DMS153 treated with DMSO at 0.1 percent for 48 hours (cell line): ENCODE results near the gene KCNJ12.
"Not testable (repeated sequence)": the region's sequence is repeated elsewhere in the genome, so short reads cannot be mapped to it uniquely, and the experiment has no call there.

ENCODE experiments used
- DNase-seq: peaks from one replicate; lab custom pipeline; 2025; ENCODE audit not compliant: unreplicated experiment; lab: John Stamatoyannopoulos, UW

Gene KCNJ12

DNA sequence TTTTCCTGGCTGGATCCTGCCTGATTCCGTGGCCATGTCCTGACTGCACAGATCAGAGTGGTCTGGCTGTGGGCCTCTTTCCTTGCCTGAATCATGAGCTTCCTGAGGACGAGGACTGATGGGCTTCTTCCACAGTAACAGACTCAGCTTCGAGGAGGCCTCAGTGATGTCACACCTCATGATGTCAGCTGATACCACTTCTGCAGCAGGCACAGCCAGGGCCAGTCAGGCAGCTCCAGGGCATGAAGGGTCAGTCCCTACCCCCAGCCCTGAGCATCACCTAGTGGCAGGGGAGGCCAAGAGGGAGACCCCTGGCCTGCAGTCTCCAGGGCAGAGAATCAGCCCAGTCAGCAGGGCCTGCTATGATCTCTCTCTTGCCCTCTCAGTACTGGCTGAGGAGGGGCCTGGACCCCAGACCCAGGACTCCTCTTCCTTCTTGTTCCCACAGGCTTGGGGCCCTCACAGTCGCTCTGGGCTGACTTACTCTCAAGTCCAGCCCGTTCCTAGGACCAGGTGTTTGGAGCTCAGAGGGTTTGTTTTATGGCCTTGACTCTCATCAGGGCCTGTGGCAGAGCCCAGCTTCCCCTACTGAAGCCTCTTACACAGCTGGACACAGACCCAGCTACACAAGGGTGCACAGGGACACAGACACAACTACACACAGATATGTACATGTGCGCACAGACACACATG lies 26.7 kb upstream of the KCNJ12 start:
- DNase-seq = not testable (repeated sequence)

DNA sequence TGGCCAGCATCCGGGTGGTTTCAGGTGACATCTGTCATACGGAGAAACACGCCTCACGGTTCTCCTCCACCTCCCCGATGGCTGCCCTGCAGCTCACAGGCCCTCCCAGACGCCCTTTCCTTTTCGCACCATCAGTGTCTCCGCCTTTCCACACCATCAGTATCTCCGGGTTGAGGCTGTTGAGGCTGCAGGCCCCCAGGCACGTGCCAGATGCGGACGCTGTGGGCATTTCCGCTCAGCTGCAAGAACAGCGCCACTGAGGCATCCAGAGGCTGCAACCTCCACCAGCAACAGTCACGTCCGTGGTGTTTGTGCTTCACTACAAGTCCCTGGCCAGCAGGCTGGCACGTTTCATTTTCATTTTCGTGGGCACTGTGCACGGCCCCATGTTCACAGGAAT lies 25.7 kb upstream of the KCNJ12 start:
- DNase-seq = not testable (repeated sequence)

DNA sequence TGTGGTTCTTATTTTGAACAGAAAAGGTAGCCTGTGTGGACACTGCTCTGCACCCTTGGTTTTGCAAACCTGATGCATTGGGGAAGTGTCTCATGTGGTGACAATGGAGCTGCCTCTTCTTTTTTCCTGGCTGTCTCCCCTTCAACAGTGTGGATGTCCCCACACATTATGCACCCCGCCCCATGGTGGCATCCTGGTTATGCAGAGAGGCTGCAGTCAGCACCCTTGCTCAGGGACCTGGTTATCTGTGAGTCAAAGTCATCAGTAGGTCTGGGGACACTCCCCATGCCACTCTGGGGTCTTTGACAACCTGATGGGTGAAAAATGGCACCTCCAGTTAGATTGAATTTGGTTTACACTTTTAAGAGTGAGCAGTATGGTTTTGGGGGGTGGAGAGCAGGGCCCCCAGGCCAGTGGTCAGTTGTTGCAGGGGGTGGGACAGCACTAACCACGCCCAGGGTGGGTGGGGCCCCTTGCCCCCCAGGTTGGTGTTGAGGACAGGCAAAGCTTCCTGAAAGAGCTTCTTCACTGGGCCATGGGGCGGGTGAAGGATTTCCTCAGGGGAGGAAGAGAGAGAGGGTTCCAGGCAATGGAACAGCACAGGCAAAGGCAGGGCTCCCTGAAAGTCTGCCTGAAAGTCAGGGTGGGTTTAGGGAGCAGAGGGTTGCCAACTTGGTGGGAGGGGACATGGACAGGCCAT lies 24.6 kb upstream of the KCNJ12 start:
- no peak for DNase-seq

DNA sequence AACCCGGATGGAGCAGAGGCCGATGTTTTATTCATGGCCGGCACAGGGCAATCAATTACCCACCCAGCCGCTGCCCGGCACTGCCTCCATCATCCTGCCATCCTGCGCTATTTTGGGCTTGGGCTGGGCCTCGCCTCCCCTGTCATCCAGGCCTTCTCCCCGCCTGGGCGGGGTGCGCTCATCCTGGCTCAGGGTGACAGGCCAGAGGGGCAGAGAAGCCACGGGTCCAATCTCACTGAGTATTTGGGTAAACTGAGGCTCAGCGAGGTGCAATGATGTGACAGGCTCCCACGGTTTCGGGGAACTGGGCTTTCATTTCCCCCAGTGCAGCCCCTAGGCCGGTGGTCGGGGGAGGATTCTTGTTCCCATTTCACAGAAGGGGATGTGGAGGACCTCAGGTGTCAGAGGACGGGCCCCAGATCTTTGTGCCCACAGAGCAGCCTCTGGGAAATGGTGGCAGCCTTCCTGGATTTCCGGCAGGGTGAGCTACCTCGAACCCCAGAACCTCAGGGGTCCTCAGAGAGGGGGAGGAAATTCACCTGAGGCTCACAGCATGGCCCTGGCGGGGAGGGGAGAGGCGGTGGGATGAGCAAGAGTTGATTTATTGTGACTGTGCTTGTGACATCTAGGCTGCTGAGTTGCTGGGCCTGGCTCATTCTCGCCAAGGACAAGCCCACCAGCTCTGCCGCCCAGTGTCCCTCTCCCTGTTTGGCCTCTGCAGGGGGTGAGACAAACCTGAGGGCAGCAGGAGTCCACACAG lies 23.8 kb upstream of the KCNJ12 start:
- DNase-seq = no peak

DNA sequence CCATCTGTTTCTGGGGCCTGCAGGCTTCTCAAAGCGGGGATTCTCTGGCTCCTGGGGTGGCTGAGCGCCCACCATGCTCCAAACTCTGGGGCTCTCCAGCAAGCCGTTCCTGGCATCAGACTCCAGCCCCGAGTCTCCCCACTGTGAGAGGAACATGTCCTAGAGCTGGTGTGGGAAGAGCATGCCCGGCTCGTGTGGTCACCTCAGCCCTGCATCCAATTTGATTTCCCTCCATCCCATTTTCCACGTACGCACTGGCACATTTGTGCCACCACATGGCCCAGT lies 23.2 kb upstream of the KCNJ12 start:
- DNase-seq = no peak

DNA sequence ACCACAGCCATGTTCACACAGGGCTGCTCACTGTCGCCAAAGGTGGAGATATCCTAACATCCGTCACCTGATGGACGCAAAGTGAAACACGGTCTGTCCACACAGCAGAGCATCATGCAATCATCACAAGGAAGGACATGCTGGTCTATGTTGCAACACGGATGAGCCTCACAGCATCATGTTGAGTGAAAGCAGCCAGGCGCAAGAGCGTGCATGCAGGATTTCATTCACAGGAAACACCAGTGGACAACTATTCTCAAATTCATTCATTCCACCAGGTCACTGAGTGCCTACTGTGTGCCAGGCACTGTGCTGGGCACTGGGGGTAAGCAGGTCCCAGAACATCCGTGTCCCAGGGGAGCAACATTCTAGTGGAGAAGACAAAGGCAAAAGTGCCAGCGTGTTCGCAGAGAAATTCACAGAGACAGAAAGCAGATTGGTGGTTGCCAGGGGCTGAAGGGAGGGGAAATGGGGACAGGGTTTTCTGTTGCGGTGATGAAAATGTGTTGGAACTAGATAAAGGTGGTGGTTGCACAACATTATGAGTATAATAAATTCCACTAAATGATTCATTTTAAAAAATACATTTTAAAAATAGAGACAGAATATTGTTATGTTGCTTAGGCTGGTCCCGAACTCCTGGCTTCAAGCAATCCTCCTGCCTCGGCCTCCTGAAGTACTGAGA lies 22.7 kb upstream of the KCNJ12 start:
- no peak for DNase-seq

DNA sequence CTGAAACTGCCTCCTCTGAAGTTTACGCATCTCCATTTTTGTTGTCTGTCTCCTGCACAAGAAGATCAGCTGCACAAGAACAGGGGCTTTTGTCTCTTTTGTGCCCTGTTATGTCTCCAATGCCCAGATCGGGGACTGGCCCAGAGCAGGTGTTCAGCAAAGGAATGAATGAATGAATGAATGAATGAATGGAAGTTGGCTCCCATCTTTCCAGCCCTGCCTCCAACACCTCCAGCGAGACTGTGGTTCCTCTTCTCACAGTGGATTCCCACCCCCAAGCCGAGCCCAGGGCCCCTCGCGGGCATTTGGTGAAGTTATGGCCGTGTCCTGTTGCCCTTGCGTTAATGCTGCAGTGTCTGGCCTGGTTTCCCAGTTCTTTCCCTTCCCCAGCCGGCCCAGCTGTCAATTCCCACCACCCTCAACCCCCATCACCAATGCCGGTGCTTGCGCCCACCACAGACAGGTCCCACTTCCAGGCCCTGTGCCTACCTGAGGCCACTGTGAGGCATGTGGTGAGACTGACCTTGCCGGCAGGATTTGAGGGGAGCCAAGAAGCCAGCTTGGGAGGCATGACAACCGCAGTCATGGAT lies 21.3 kb upstream of the KCNJ12 start:
- DNase-seq = no peak

DNA sequence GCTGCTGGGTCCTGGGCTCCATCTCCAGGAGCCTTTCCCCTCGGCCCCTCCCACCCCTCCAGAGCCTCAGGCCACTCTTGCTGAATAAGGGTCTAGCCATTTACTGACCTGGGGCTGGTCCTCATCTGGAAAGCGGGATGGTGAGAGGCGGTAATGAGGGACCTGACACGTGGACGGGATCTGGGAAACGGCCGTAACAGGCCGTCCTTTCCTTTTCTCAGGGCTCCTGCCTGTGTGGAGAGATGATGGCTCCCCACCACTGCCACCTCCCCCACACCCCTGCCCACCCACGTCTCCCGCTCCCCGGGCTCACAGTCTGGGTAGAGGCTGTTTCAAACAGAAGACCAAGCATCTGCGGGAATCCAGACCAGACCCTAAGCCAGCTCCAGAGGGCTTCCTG lies 20.6 kb upstream of the KCNJ12 start:
- no peak for DNase-seq

DNA sequence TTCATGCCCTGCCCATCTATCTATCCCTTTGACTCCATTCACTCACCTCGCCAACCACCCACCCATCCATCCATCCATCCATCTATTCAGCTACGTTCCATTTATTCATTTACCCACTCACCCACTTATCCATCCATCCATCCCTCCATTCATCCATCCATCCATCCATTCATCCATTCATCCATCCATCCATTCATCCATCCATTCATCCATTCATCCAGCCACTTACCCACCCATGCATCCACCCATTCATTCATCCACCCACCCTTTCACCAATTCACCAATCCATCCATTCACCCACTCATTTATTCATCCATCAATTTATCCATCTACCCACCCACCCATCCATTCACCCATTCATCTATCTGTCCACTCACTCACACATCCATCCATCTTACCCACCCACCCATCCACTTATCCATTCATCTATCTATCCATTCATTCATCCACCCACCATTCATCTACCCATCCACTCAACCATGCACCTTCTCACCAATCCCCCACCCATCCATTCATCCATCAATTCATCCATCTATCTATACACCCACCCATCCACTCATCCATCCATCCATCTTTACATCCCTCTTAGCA lies 19.5 kb upstream of the KCNJ12 start:
- no peak for DNase-seq

DNA sequence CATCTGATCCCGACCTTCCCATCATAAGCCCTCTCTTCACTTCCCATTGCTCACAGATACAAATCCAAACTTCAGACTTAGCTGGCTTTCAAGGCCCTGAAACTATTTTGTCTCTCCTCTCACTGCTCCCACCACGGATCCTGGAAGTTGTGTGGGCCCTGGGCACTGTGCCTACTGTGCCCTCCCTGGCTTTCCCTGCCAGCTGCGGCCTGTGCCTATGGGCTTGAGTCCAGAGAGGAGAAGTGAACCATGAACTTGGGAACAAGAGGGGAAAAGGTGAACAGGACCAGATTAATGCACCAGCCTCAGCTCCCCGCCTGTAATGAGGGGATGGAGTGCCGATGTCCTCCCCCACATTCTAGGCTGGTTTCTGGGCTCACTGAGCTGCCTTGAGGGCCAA lies 18.9 kb upstream of the KCNJ12 start:
- DNase-seq = no peak

DNA sequence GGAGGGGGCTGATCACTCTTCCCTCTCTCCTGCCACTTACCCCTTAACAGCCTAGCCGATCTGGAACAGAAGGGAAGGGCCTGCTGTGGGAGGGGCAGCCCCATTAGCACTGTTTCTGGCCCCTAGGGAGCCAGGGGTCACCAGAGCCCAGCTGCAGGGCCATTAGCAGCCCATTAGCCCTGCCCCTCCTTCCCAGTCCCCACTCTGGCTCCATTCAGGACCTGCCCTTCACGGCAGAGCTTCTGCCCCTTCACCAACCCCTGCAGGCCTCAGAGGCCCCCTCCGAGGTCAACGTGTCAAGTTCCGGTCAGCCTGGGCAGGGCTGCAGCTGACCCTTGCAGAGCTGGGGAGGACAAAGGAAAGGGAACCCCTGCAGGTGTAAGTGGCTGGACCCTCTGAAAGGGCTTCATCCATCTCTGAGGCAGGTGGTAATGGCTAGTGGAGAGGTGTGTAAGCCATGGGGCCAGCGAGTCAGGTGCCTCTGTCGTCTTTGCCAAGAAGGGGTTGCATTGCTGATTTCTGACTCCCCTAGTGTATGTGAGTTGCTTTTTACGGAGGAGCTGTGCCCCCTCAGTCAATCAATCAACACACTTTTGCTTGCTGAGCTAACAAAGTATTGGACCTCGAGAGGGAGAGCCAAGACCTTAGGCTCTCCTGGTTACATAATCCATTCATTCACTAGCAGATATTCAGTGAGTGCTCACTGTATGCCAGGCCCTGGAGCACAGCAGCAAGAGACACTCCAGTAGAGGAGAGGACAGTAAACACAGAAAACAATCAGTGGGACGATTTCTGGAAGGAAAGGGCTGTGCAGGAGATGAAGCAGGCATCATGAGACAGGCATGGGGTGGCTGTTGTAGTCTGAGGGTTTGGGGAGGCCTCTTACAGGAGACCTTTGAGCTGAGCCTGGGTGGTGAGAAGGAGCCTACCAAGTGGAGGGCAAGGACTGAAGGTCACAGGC lies 18.2 kb upstream of the KCNJ12 start:
- no peak for DNase-seq

DNA sequence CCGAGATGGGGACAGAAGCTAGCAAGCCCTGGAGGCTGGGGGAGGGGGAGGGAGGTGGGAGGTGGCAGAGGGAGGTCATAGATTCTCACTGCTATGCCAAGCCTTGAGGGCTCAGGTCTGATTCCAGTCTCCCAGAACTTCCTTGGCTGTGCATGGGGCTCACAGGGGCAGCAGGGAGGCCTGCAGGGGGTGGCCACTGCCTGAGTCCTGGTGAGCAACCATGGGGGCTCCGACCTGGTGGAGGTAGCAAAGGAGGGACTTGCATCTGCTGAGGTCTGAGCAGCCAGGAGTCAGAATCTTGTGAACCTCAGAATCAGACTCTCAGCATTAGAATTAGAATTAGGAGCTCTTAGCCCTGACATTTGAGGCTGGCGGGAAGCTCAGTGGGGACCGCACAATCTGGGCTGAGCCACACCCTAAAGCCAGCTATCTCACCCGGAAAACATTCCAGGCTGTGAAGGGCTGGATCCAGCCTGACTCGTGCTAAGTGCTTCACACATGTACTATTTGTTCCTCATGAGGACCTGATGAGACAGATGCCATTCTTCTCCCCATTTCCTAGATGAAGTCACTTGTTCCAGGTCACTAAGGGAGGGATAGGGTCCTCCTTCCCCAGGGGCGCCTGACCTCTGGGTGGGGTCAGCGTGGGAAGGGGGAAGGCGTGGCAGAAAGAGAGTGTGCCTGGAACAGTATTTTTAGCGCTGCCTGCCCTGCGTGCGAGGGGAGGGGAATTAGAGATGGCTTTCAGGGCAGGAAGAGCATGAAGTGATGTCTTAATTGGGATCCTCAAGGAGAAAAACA lies 17.3 kb upstream of the KCNJ12 start:
- DNase-seq = no peak

DNA sequence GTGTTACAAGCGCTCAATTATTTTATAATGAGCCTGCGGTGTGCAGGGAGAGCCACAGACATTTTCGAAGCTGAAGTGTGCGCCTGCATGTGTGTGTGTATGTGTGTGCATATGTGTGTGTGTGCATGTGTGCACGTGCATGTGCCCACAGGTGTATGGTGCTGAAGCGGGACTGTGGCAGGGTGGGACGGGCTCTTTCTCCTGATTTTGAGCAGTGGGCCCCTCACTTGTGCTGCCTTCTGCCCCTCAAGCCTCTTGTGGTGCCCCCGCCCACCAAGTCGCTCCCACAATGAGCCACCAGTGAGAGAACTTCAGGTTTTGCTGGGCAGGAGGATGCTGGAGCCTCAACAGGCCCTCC lies 16.7 kb upstream of the KCNJ12 start:
- DNase-seq = no peak

DNA sequence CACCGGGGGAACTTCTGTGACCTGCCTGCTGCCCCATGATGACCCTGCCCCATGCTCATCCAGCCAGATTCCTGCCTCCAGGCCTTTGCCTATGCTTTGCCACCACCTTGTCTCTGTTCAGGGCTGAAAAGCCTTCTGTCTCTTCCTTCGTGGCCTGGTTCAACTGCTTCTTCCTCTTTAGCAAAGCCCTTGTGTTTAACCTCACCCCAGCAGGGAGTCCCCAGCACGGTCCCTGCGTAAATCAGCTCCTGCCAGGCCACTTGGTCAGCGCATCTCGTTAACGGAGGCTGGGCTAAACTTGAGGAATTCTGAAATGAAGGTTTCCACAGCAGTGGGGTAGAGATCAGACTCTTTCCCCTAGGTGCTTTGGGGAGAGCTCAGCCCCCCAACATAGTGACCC lies 16.1 kb upstream of the KCNJ12 start:
- DNase-seq = no peak

DNA sequence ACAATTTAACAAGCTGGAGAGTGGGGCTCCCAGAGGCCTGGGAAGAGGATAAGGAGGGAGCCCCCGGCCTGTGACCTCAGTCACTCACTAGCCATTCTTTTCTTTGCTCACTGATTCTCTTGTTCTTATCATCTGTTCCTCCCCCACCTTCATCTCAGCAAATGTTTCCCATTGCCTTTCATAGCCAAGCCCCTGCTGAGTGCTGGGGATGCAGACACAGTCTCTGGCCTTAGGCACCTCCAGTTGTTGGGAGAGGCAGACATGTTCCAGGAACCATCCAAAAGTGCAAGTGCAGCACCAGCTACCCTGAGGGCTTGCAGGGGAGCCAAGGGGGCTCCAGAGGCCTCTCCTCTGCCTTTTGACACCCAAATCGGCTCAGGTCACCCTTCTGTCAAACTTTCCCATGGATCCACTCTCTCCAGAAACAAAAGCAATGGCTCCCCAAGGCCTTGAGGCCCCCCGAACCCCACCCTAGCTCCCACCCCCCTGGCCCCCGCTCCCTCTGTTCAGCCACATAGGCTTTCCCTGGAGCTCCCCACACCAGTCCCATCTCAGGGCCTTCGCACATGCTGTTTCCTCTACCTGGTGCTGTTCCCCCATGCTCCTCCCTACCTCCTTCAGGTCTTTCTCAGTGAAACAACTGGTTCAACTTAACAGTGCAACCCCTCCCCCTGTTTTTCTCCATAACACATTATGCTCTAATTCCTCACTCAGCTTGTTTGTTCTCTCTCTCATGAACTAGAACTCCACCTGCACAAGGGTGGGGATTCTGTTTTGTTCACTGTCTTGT lies 14.9 kb upstream of the KCNJ12 start:
- no peak for DNase-seq

DNA sequence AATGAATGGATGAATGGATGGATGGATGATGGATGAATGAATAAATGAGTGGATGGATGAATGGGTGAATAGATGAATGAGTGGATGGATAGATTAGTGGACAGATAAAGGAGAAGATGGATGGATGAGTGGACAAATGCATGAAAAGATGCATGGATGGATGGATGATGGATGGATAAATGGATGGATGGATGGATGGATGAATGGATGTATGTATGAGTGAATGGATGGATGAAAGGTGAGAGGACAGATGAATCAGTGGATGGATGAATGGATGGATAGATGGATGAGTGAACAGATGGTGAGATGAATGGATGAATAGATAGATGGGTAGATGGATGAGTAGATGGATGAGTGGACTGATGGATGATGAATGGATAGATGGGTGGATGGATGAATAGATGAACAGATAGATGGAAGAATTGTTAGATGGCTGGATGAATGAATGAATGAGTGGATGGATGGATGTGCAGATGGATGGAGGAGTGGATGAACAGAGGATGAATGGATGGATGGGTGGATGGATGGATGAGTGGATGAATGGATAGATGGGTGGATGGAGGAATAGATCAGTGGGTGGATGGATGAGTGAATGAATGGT lies 13.7 kb upstream of the KCNJ12 start:
- no peak for DNase-seq

DNA sequence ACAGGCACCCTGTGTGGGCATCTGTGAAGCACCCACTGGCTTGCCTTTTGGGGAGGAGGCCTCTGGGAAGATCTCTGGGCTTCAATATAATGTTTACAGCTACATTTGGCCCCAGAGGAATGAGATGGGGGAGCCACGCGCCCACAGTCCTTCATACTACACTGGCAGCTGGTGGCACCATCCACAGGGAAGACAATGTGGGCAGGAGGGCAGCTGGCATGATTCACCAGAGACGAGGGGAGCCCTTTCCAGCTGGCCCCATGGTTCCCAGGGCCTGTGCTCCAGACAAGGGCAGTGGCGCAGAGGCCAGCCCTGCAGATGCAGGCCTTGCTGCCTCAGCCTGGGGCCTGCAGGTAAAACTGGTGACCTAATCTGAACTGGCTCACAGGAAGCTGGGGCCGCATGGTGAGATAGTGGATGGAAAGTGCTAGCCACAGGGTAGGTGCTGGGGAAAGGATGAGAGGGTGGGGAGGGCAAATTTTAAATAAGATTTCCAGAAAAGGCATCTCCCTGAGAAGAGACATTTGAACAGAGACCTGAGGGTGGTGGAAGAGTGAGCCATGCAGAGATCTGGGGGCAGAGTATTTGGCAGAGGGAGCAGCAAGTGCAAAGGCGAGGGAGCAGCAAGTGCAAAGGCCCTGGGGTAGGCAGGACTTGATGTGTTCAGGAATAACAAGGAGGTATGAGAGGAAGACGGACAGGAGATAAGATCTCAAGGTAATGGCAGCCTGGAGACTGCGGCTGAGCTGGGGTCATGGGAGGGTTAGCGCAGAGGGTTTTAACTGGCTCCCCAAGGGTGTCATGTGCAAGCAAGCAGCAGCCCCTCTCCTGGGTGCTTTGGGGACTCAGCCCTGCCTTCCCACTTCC lies 12.1 kb upstream of the KCNJ12 start:
- no peak for DNase-seq
